Kidney epithelial cell (primary cell): Measurements from ENCODE around the gene RTN4R. TPM values are rescaled to one million over a fixed set of nuclear protein-coding genes. Genes with fewer than 3 reads are reported as not detected.
A peak's percentile ranks its signal among the peaks of the same experiment; 100 is the strongest.
"Not testable (repeated sequence)": the region's sequence is repeated elsewhere in the genome, so short reads cannot be mapped to it uniquely, and the experiment has no call there.

Experiments used
- DNase-seq: peaks from one replicate; pipeline ENCODE4 v3.0.0-alpha.2; 2010; ENCODE audit warnings: low read depth
- H3K27me3 ChIP-seq: 2 replicates; pipeline ENCODE4 v1.6.0; 2011; ENCODE audit warnings: low read length; ENCODE audit not compliant: control insufficient read depth, insufficient read depth
- H3K36me3 ChIP-seq: 2 replicates; pipeline ENCODE4 v1.5.1; 2011; ENCODE audit warnings: low read length; ENCODE audit not compliant: control insufficient read depth, insufficient read depth
- H3K4me3 ChIP-seq: 2 replicates; pipeline ENCODE4 v1.5.1; 2011; ENCODE audit warnings: low read depth, mild to moderate bottlenecking, control low read depth, low read length
- CTCF ChIP-seq: IDR thresholded peaks from 2 replicates; pipeline ENCODE4 v1.5.1; 2011; ENCODE audit warnings: mild to moderate bottlenecking, moderate library complexity, low read length, control low read depth, inconsistent platforms; ENCODE audit not compliant: insufficient read depth, poor library complexity, severe bottlenecking
- total RNA-seq: library from RNA; depleted of rRNA; stranded (reverse); fragments of >200 nt; gene quantifications from 2 replicates; pipeline ENCODE4 v1.2.3, GENCODE V29; 2015

Gene RTN4R
- total RNA-seq, 1 donor from 2014 or later: 18.2 TPM

GRCh38 chr22:20286784-20287423 lies 18.8 kb upstream of the RTN4R start:
- not testable (repeated sequence) for H3K4me3 ChIP-seq, DNase-seq, H3K36me3 ChIP-seq
- peaks cover 39% of the 10 kb centered on the region for H3K27me3 ChIP-seq

DNA sequence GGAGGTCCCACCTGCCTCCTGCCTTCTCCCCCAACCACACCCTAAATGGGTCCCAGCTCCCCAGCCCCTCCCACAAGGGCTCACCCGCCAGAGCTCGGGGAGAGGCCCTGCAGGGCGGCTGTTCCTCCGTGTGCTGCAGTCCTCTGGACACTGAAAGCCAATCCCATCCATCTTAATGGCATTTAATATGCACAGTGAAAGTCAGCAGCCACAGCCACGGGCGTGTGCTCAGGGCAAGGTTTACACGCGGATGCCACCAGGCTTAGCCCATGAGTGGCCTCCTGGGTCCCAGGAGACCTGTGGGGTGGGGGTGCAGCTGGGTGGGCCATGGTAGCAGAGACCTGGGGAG lies 18.2 kb upstream of the RTN4R start:
- not testable (repeated sequence) for H3K36me3 ChIP-seq, DNase-seq, H3K4me3 ChIP-seq
- peaks cover 33% of the 10 kb centered on the region for H3K27me3 ChIP-seq

GRCh38 chr22:20285473-20286311 lies 17.6 kb upstream of the RTN4R start:
- not testable (repeated sequence) for H3K36me3 ChIP-seq, DNase-seq, H3K4me3 ChIP-seq
- TF ChIP-seq CTCF: peak; percentile 83
- H3K27me3 ChIP-seq: peaks cover 29% of the 10 kb centered on the region

GRCh38 chr22:20284471-20285086 lies 16.5 kb upstream of the RTN4R start:
- no peak overlapping the region for H3K4me3 ChIP-seq
- no peak for DNase-seq
- H3K36me3 ChIP-seq: no peaks in the 10 kb centered on the region
- H3K27me3 ChIP-seq: peaks cover 23% of the 10 kb centered on the region
- no peak for TF ChIP-seq CTCF

DNA sequence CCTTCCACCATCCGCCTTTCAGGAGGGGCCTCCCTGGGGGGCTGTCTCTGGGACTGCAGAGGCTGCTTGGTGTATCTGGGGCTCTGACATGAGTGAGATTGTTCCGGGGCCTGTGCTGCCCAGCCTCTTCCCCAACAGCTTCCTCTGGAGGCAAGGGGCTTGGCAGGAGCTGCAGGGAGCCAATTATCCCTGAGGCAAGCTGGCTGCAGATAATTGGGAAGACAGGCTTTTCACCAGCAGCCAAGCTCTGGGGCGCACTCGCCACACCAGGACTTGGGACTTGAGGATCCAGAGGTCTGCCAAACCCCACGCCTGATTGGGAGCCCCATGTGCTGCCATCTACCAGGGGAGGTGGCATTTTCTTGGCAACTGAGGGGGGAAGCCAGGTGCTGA lies 15.6 kb upstream of the RTN4R start:
- no peak for DNase-seq
- Histone ChIP-seq H3K36me3 (no peaks in the 10 kb centered on the region), H3K4me3 (no peak overlapping the region), H3K27me3 (peaks cover 20% of the 10 kb centered on the region)
- TF ChIP-seq CTCF: no peak

- TF ChIP-seq CTCF: no peak
- Histone ChIP-seq H3K4me3 (no peak overlapping the region), H3K27me3 (peaks cover 20% of the 10 kb centered on the region), H3K36me3 (no peaks in the 10 kb centered on the region)
- DNase-seq: no peak
These were observed 15.0 kb upstream of the RTN4R start for GRCh38 chr22:20282901-20283673.
